ENCODE results near the gene ZNF423. TPM values are rescaled to one million over a fixed set of nuclear protein-coding genes. Genes with fewer than 3 reads are reported as not detected.

Gene ZNF423
- total and polyA plus RNA-seq, 10 donors: 0.36 to 7.0 (median 3.7) TPM

DNA sequence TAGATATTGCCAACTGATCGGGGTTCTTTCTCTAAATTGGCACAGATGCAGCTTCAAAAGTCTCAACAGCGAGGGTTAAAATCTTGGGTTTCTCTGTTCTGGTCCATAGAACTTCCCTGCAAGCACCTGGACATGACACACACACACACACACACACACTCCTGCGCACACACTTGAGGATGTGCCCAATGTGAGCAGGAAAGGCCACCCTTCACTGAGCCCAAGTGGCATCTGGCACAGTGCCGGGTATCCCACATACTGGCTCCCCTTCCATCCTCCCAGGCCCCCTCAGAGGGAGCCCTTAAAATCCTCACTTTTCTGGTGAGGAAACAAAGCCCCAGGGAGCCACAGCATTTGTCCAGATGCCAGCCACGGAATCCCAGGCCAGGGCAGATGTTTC lies 55.5 kb downstream of the ZNF423 start:
- H3K4me3 ChIP-seq: no peak overlapping the region
- H3K9me3 ChIP-seq: no peaks in the 10 kb centered on the region
- intact Hi-C loops (cut with DNase I; ENCODE audit: low total_unique reads): no loop called here
- no peak for DNase-seq
- no peaks in the 10 kb centered on the region for H3K36me3 ChIP-seq
- H3K27me3 ChIP-seq (replicated peaks in 1 of 7): peaks cover 0 to 8% (median 0%) of the 10 kb centered on the region in 7 donors
- H3K4me1 ChIP-seq: no peaks in the 10 kb centered on the region
- no peak overlapping the region for H3K27ac ChIP-seq
- no peak for TF ChIP-seq POLR2AphosphoS5 (IDR thresholded peaks at IDR 0.05)
- TF ChIP-seq, protein P1, sequence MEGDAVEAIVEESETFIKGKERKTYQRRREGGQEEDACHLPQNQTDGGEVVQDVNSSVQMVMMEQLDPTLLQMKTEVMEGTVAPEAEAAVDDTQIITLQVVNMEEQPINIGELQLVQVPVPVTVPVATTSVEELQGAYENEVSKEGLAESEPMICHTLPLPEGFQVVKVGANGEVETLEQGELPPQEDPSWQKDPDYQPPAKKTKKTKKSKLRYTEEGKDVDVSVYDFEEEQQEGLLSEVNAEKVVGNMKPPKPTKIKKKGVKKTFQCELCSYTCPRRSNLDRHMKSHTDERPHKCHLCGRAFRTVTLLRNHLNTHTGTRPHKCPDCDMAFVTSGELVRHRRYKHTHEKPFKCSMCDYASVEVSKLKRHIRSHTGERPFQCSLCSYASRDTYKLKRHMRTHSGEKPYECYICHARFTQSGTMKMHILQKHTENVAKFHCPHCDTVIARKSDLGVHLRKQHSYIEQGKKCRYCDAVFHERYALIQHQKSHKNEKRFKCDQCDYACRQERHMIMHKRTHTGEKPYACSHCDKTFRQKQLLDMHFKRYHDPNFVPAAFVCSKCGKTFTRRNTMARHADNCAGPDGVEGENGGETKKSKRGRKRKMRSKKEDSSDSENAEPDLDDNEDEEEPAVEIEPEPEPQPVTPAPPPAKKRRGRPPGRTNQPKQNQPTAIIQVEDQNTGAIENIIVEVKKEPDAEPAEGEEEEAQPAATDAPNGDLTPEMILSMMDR (IDR thresholded peaks at IDR 0.05 in 8 of 11, conservative IDR thresholded peaks at IDR 0.05 in 3 of 11): no peak
- TF ChIP-seq POLR2A (IDR thresholded peaks at IDR 0.05): no peak
- 64 to 76% (median 73%) methylated on average over 5 of the region's 5 CpGs for WGBS, 5 donors

DNA sequence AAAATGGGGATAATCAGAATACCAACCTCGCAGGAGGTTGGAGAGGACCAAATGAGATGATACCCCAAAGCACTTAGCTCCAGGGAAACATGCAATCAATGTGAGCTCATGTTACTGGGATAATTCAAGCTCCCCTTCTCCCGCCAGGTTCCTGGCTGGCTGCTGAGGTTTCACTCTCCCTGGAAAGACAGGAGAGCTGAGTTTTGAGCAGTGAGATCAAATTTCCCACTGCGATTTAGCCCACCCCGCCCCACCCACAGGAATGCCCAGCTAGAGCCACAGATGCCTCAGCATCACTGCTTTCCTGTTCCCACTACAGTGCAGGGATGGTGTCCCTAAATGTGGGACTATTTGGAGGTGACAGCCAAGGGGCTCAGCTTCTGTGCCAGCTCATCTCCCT lies 56.7 kb downstream of the ZNF423 start:
- H3K36me3 ChIP-seq: no peaks in the 10 kb centered on the region
- 77 to 86% (median 85%) methylated on average over 4 of the region's 4 CpGs for WGBS, 5 donors
- H3K27me3 ChIP-seq (replicated peaks in 1 of 7): peaks cover 0 to 8% (median 0%) of the 10 kb centered on the region in 7 donors
- DNase-seq: no peak
- no peaks in the 10 kb centered on the region for H3K9me3 ChIP-seq
- intact Hi-C loops (cut with DNase I; ENCODE audit: low total_unique reads): no loop called here
- H3K4me1 ChIP-seq: no peaks in the 10 kb centered on the region
- H3K27ac ChIP-seq: no peak overlapping the region
- H3K4me3 ChIP-seq: no peak overlapping the region
- TF ChIP-seq, protein P1 (IDR thresholded peaks at IDR 0.05 in 8 of 11, conservative IDR thresholded peaks at IDR 0.05 in 3 of 11): no peak
- TF ChIP-seq POLR2AphosphoS5 (IDR thresholded peaks at IDR 0.05) (no peak), POLR2A (IDR thresholded peaks at IDR 0.05) (no peak)

DNA sequence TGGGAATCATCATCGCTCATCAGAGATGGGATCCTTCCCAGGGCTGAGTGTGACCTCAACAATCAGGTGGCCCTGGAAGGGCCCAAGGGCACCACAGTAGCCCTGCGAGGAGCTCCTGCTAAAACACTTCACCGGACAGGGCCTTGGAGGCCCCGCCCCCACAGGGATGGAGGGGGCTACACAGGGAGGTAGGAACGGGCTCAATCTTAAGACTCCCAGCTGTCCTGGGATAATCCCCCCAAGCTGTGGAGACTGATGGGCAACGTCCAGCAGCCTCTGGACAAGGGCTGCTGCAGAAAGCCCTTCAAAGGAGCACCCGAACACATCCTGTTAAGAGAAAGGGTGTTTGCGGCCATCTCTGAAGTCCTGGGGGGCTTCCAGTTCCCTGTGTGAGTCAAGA lies 60.4 kb downstream of the ZNF423 start:
- intact Hi-C loops (cut with DNase I; ENCODE audit: low total_unique reads): no loop called here
- no peaks in the 10 kb centered on the region for H3K36me3 ChIP-seq
- TF ChIP-seq POLR2A (IDR thresholded peaks at IDR 0.05) (no peak), POLR2AphosphoS5 (IDR thresholded peaks at IDR 0.05) (no peak)
- TF ChIP-seq, protein P1 (IDR thresholded peaks at IDR 0.05 in 8 of 11, conservative IDR thresholded peaks at IDR 0.05 in 3 of 11): no peak
- 85 to 93% (median 88%) methylated on average over 7 to 8 of the region's 8 CpGs for WGBS, 5 donors
- no peak overlapping the region for H3K27ac ChIP-seq
- H3K9me3 ChIP-seq: no peaks in the 10 kb centered on the region
- H3K27me3 ChIP-seq (replicated peaks in 1 of 7): peaks cover 0 to 3% (median 0%) of the 10 kb centered on the region in 7 donors
- no peak for DNase-seq
- no peak overlapping the region for H3K4me3 ChIP-seq
- H3K4me1 ChIP-seq: no peaks in the 10 kb centered on the region

DNA sequence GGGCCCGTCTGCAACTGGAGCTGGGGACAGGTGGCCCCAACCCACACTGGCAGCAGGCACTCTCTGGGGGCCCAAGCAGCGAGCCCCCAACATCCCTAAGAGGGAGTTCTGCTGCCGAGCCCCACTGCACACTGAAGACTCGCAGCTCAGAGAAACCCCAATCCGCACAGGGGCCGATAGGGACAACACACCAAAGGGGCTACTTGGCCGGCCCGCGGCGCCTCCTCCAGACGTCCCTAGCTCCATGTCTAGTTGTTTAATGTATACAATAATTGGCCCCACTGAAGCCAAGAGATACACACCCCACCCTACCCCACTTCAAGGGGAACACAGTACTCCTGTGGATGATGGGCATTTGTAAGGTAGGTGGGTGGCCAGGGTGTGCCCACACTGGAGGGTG lies 62.7 kb downstream of the ZNF423 start:
- TF ChIP-seq POLR2A (IDR thresholded peaks at IDR 0.05): no peak
- TF ChIP-seq, protein P1 (IDR thresholded peaks at IDR 0.05 in 8 of 11, conservative IDR thresholded peaks at IDR 0.05 in 3 of 11): no peak
- TF ChIP-seq POLR2AphosphoS5 (IDR thresholded peaks at IDR 0.05): no peak
- intact Hi-C loops (cut with DNase I; ENCODE audit: low total_unique reads): no loop called here
- no peak overlapping the region for H3K27ac ChIP-seq
- no peaks in the 10 kb centered on the region for H3K27me3 ChIP-seq (replicated peaks in 1 of 7)
- no peaks in the 10 kb centered on the region for H3K4me1 ChIP-seq
- WGBS, 5 donors: 82 to 86% (median 82%) methylated on average over 10 to 11 of the region's 11 CpGs
- no peaks in the 10 kb centered on the region for H3K9me3 ChIP-seq
- H3K4me3 ChIP-seq: no peak overlapping the region
- H3K36me3 ChIP-seq: no peaks in the 10 kb centered on the region
- DNase-seq: no peak
